Sigmoid colon (tissue), 7 donors: ENCODE data around the gene P3R3URF. TPM values are rescaled to one million over a fixed set of nuclear protein-coding genes. Genes with fewer than 3 reads are reported as not detected.
A peak's percentile ranks its signal among the peaks of the same experiment; 100 is the strongest.

ENCODE experiments used
- DNase-seq: peaks from one replicate; pipeline ENCODE4 v3.0.0-alpha.2; 2019
- H3K27ac ChIP-seq, 4 donors: fragments of 200-600 bp; sonication (generic); one replicate each; pipeline ENCODE4 v1.5.1; 2016 to 2019; ENCODE audit warnings: mild to moderate bottlenecking in 1 of 4
- H3K27me3 ChIP-seq, 3 donors: fragments of 200-600 bp; sonication (generic); one replicate each; pipeline ENCODE4 v1.5.1; 2019; ENCODE audit warnings: mild to moderate bottlenecking in 1 of 3
- H3K36me3 ChIP-seq, 4 donors: fragments of 200-600 bp; sonication (generic); one replicate each; pipeline ENCODE4 v1.5.1; 2016 to 2019
- H3K4me1 ChIP-seq, 4 donors: fragments of 200-600 bp; sonication (generic); one replicate each; pipeline ENCODE4 v1.5.1; 2017 to 2019
- H3K4me3 ChIP-seq, 4 donors: fragments of 200-600 bp; sonication (generic); one replicate each; pipeline ENCODE4 v1.5.1; 2017 to 2019; ENCODE audit warnings: mild to moderate bottlenecking in 2 of 4, moderate library complexity in 1 of 4
- H3K9me3 ChIP-seq, 4 donors: fragments of 200-600 bp in 3 of 4; sonication (generic) in 3 of 4; one replicate each; pipeline versions ENCODE4 v1.5.1 to v1.6.1; 2013 to 2019
- CTCF ChIP-seq, 4 experiments: fragments of 450-650 bp in 3 of 4; fragments of 200-600 bp in 1 of 4; IDR thresholded peaks; one replicate each; pipeline ENCODE4 v1.5.1; 2016 to 2019; ENCODE audit warnings: antibody characterized with exemption in 4 of 4, mild to moderate bottlenecking in 3 of 4, moderate library complexity in 2 of 4
- EP300 ChIP-seq, 4 donors: sonication (generic); formaldehyde crosslinking; IDR thresholded peaks; one replicate each; pipeline ENCODE4 v1.6.1; 2017; ENCODE audit warnings: antibody characterized with exemption in 4 of 4
- POLR2A ChIP-seq, 2 donors: fragments of 450-650 bp; IDR thresholded peaks; one replicate each; pipeline ENCODE4 v1.6.1; 2016; ENCODE audit warnings: antibody characterized with exemption in 2 of 2, mild to moderate bottlenecking in 2 of 2, moderate library complexity in 2 of 2
- POLR2AphosphoS5 ChIP-seq, 4 donors: sonication (generic); formaldehyde crosslinking; IDR thresholded peaks; one replicate each; pipeline ENCODE4 v1.6.1; 2017; ENCODE audit warnings: antibody characterized with exemption in 4 of 4
- WGBS, 2 donors: extraction: QIAGEN DNeasy Blood & Tissue Kit; methylation state at CpG; one replicate each; pipeline ENCODE4 v1.1.7; 2013; 5-methylcytosine and 5-hydroxymethylcytosine counted together
- intact Hi-C: fragments of 100-400 bp; cut with DNase I; formaldehyde crosslinking; loops from one replicate; pipeline ENCODE4 v1.15.1; 2023
- polyA plus RNA-seq, 3 donors: library from polyadenylated mRNA; stranded (reverse); fragments of 200-250 nt; gene quantifications; one replicate each; pipeline ENCODE4 v1.2.3, GENCODE V29; 2013
- total RNA-seq, 4 donors: library from RNA; depleted of rRNA; stranded (reverse); fragments of >200 nt; gene quantifications; one replicate each; pipeline ENCODE4 v1.1.0, GENCODE V29; 2016
- donor health status: healthy with polysubstance abuse.
- donor health status: Bipolar disorder and iron deficiency.
- donor health status: healthy.

The P3R3URF gene
- total and polyA plus RNA-seq, 7 donors: not detected

- Histone ChIP-seq H3K36me3 (no peaks in the 10 kb centered on the region), H3K4me3 (no peak overlapping the region), H3K9me3 (no peaks in the 10 kb centered on the region), H3K27me3 (no peaks in the 10 kb centered on the region), H3K27ac (no peak overlapping the region), H3K4me1 (peaks cover 0 to 7% (median under 1%) of the 10 kb centered on the region in 4 donors)
- 92 to 93% methylated on average over 3 of the region's 3 CpGs for WGBS, 2 donors
- intact Hi-C loops: no loop called here
- TF ChIP-seq CTCF (IDR thresholded peaks at IDR 0.05) (no peak), EP300 (IDR thresholded peaks at IDR 0.05) (no peak), POLR2AphosphoS5 (IDR thresholded peaks at IDR 0.05) (no peak), POLR2A (IDR thresholded peaks at IDR 0.05) (no peak)
- no peak for DNase-seq
These were observed 34.3 kb upstream of the P3R3URF start for GRCh38 chr1:46210561-46210960.

- WGBS, 2 donors: 85 to 89% methylated on average over 2 of the region's 2 CpGs
- peaks cover 0 to 30% (median 22%) of the 10 kb centered on the region in 4 donors for H3K4me1 ChIP-seq
- DNase-seq: no peak
- intact Hi-C loops: no loop called here
- no peaks in the 10 kb centered on the region for H3K36me3 ChIP-seq
- H3K4me3 ChIP-seq: no peak overlapping the region
- TF ChIP-seq CTCF (IDR thresholded peaks at IDR 0.05) (no peak), POLR2AphosphoS5 (IDR thresholded peaks at IDR 0.05) (no peak), EP300 (IDR thresholded peaks at IDR 0.05) (no peak), POLR2A (IDR thresholded peaks at IDR 0.05) (no peak)
- H3K9me3 ChIP-seq: no peaks in the 10 kb centered on the region
- H3K27me3 ChIP-seq: no peaks in the 10 kb centered on the region
- H3K27ac ChIP-seq: peak overlapping the region in 1 of 4 donors; percentile 2
These were observed 30.1 kb upstream of the P3R3URF start for GRCh38 chr1:46206399-46206798.

- peaks cover 0 to 30% (median 22%) of the 10 kb centered on the region in 4 donors for H3K4me1 ChIP-seq
- H3K36me3 ChIP-seq: no peaks in the 10 kb centered on the region
- intact Hi-C loops: no loop called here
- DNase-seq: no peak
- TF ChIP-seq POLR2A (IDR thresholded peaks at IDR 0.05): no peak
- H3K27ac ChIP-seq: peak overlapping the region; percentile 2 to 90 (median 85)
- no peak overlapping the region for H3K4me3 ChIP-seq
- no peaks in the 10 kb centered on the region for H3K9me3 ChIP-seq
- no peaks in the 10 kb centered on the region for H3K27me3 ChIP-seq
- 61 to 76% methylated on average over 3 of the region's 3 CpGs for WGBS, 2 donors
These were observed 29.5 kb upstream of the P3R3URF start for GRCh38 chr1:46205791-46206190.

GRCh38 chr1:46205141-46205540, 28.9 kb upstream of the P3R3URF start:
- Histone ChIP-seq H3K27me3 (no peaks in the 10 kb centered on the region), H3K9me3 (no peaks in the 10 kb centered on the region), H3K27ac (peak overlapping the region; percentile 80 to 90 (median 85)), H3K4me1 (peaks cover 0 to 30% (median 22%) of the 10 kb centered on the region in 4 donors), H3K4me3 (peak overlapping the region in 1 of 4 donors; percentile 77), H3K36me3 (no peaks in the 10 kb centered on the region)
- TF ChIP-seq EP300 (IDR thresholded peaks at IDR 0.05): no peak
- TF ChIP-seq POLR2A (IDR thresholded peaks at IDR 0.05): no peak
- no peak for TF ChIP-seq POLR2AphosphoS5 (IDR thresholded peaks at IDR 0.05)
- no peak for TF ChIP-seq CTCF (IDR thresholded peaks at IDR 0.05)
- no peak for DNase-seq
- 71 to 86% methylated on average over 3 of the region's 3 CpGs for WGBS, 2 donors
- intact Hi-C loops: no loop called here

GRCh38 chr1:46204406-46204742, 28.1 kb upstream of the P3R3URF start:
- intact Hi-C loops: no loop called here
- H3K4me3 ChIP-seq: peak overlapping the region; percentile 66 to 87 (median 73)
- 51 to 78% methylated on average over 5 of the region's 5 CpGs for WGBS, 2 donors

More at GRCh38 chr1:46204406-46204742, 28.1 kb upstream of the P3R3URF start:
- Histone ChIP-seq H3K4me1 (peaks cover 0 to 30% (median 22%) of the 10 kb centered on the region in 4 donors), H3K27me3 (no peaks in the 10 kb centered on the region), H3K9me3 (no peaks in the 10 kb centered on the region), H3K27ac (peak overlapping the region; percentile 80 to 90 (median 85)), H3K36me3 (no peaks in the 10 kb centered on the region)
- TF ChIP-seq EP300 (IDR thresholded peaks at IDR 0.05) (no peak), POLR2AphosphoS5 (IDR thresholded peaks at IDR 0.05) (no peak), POLR2A (IDR thresholded peaks at IDR 0.05) (no peak), CTCF (IDR thresholded peaks at IDR 0.05) (no peak)
- DNase-seq: peak; percentile 68
